GM13977 (cell line): ENCODE measurements around the gene CORO1A.
"Not testable (repeated sequence)": the region's sequence is repeated elsewhere in the genome, so short reads cannot be mapped to it uniquely, and the experiment has no call there.

Source experiments
- DNase-seq: peaks from one replicate; pipeline ENCODE4 v3.0.0; 2012; ENCODE audit warnings: low spot score
- in situ Hi-C: fragments of 300-500 bp; cut with MboI; formaldehyde crosslinking; loops from one replicate; pipeline ENCODE4 v1.12.0; 2022; ENCODE audit warnings: low sequenced_read_pairs, low pct_unique_long_range_greater_than_20kb, mixed read lengths, inconsistent platforms; ENCODE audit not compliant: unreplicated experiment

CORO1A gene

GRCh38 chr16:30199608-30200343, 16.4 kb downstream of the CORO1A start:
- DNase-seq, in situ Hi-C loops: not testable (repeated sequence)

DNA sequence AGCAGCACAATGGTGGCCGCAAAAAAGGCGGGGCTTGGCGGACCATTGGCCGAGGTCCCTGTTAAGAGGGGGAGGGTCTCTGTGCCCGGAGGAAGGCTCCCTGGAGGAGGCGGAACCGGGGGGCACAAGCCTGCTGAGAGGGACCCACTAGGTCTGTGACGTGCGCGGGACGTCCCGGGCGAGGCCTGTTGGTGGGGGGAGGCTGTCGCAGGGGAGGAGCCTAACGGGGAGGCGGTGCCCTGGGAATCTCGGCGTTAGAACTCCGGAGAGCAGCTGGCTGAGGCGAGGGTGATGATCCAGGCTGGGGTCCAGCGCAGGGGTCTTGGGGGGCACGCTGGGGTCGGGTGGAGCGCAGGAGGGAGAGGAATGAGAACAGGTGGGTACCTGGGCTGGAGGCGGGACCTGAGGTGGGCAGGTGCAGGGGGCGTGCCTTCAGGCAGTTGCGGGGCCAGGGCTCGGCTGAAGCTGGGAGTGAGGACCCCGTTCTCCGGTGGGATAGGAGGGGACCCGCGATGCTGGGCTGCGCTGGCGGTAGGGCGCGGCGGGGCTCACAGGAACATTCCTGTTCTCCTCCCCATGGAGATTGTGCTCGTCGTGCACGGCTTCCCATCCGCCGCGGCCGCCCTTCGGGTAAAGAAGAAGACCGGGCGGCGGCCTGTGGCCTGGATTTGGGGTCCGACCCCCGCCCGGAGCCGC, 22.3 kb downstream of the CORO1A start:
- DNase-seq, in situ Hi-C loops: not testable (repeated sequence)

GRCh38 chr16:30206252-30206651, 22.9 kb downstream of the CORO1A start:
- in situ Hi-C loops, result not testable (repeated sequence)

DNA sequence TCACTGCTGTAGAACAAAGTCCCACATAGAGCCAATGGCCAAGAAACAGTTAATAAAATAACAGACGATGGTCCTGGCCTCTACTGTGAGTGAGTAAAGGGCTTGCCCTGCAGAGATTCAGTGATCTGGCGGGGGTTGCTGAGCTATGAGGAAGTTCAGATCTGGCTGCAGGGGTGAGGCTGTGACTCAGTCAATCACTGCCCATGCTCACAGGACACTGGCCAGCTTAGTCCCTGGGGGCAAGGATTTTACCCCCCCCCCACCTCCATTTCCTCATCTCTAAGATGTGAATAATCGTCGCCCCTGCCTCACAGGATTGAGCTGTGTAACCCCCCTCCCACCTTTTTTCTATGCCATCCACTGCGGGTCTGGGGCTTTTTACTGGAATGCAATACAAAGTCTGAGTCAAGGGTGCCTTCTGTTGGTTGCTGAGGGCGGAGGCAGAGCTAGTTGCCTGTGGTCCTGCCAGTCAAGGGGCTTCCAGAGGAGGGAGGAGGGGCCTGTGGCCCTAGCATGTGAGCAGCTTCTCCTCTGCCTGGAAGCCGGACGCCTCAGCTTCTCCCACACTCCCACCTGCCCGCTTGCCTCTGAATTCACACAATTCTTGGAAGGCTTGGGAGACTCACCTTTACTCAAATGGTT, 23.8 kb downstream of the CORO1A start:
- in situ Hi-C loops, DNase-seq: not testable (repeated sequence)

More at GRCh38 chr16:30206252-30206651, 22.9 kb downstream of the CORO1A start:
- not testable (repeated sequence) for DNase-seq

DNA sequence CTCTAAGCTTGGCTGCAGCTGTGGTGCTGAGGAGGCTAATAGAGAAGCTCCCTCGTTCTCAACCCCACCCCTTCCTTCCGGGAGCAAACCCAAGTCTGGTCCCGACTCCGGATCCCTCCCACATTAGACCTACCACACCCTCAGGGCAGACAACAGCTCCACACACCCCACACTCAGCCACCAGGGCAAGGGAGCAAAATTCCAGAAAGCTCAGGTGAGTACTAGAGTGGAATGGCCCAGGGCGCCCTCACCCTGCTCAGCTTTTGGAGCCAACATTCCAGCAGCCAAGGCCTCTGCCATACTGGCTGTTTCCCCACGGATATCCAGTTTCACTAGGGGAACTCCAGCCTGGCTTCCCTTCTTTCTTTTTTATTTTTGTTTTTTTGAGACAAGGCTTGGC, 25.6 kb downstream of the CORO1A start:
- DNase-seq, in situ Hi-C loops: not testable (repeated sequence)

DNA sequence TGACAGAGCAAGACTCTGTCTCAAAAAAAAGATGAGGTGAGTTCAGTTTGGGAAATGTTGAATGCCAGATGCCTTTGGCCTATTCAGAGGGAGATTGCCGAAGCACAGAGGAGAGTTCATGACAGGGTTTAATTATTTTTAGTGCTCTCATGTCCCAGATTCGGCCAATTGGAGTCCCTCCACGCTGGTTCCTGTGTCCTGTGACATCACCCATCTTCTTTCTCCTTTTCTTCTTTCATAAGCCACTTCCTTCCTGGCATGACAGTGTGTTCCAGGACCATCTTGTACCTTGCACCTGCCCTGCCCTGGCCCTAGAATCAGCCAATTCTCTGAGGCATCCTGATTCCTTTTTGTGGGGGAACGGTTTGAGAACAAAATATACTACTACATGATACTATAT, 28.0 kb downstream of the CORO1A start:
- DNase-seq, in situ Hi-C loops: not testable (repeated sequence)

- in situ Hi-C loops, DNase-seq: not testable (repeated sequence)
These were observed 33.7 kb downstream of the CORO1A start for GRCh38 chr16:30217082-30217481.
